ENCODE measurements around the gene CA4. TPM values are rescaled to one million over a fixed set of nuclear protein-coding genes. Genes with fewer than 3 reads are reported as not detected.

Gene CA4
- polyA plus RNA-seq, 3 donors: 40.7 to 50.9 (median 43.2) TPM

DNA sequence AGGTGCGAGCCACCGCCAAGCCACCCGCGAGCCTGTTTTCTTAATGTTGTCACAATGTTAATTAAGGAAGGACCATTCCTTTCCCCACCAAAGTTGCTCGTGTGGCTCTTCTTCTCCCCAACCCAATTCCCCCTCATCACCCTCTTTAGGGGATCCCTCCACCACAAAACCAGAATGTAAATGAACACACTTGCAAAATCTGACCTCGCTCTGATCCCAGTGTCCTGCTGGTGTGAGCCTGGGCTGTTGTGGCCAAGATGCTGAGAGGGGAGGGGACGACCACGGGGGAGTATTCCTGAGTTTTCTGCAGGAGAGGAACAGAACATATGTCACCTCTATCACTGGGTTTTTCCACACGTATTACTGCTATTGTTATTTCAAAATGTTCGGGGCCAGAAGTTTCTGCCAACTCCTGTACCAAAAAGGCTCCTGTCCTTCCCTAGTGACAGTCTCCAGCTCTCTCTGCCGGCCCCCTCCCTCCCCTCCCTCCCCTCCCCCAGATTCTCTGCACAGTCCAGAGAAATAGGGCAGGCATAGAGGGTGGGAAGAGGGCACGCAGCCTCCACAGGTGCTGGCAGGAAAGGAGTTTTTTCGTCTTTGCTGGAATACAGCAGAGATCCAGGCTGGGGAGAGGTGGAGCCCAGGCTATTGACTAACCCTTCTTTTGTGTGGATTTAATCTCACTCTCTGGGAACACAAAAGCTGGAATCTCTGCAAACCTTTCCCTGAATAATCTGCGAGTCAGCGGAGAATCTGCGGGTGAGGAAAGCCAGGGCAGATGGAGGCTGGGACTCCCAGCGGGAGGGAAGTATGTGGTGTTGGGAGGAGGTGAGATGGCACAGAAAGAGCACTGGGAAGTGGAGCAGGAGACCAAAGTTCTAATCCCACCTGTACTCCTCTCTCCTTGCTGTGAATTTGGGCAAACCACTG is 4.5 kb upstream of the CA4 start:
- DNase-seq (ENCODE audit: extremely low read depth in 1 of 11, low read depth in 9 of 11, low spot score in 4 of 11): no peak

DNA sequence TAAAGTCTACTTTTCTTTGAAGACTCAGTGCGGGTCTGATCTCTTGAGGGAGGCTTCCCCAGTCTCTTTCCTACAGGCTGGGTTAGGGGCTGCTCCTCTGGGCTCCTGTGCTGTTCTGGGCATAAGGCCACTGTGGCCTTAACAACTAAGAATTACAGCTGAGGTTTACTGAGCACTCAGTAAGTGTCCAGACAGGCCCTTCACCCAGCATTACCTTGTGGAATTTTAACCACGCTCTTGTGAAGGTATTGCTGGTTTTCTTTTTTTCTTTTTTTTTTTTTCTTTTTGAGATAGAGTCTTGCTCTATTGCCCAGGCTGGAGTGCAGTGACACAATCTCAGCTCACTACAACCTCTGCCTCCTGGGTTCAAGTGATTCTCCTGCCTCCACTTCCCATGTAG is 3.6 kb upstream of the CA4 start:
- no peak for DNase-seq (ENCODE audit: extremely low read depth in 1 of 11, low read depth in 9 of 11, low spot score in 4 of 11)

DNA sequence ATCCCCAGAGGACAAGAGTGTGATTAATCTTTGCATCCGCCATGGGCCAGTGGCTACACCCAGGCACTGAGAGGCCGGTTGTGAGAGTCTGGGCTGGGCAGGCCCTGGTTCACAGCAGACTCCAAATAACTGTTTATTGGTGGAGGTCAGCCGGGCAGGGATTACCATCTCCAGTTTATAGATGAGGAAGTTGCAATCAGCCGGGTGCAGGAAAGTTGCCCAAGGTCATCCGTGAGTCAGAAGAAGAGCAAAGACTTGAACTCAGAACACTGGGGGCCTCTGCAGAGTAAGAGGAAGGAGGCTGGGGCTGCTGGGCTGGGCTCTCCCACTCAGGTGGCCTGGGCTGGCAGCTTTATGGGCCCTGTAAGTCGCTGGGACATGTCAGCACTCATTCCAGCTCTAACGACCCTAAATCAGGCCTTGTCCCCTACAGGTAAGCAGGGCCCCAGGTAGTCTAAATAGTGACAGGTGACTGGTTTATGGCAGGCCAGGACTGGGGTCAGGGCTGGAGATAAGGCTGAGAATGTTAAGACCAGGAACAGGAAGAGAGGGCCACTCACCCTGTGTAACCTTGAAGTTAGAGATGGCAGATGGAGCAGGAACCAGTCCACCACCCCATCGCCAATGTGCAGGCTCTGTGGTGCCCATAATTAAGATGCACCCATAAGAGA is 2.1 kb upstream of the CA4 start:
- no peak for DNase-seq (ENCODE audit: extremely low read depth in 1 of 11, low read depth in 9 of 11, low spot score in 4 of 11)

DNA sequence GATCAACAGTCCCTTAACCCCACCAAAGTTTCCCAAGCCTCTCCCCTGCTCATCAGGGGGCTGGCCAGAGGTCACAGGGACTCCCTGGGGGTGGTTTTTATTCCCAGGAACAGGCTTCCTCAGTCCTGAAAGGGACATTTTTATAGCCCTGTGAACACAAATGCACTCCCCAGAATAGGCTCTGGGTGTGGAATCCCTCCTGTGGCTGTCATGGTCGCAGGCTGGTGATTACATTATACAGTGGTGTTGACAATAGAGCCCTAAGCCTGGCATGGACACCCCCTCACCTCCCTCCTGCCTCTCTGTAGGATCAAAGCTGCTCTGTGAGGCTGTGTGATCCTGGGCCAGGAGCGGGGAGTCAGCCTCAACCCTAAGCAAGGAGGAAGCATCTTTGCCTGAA is 1.4 kb upstream of the CA4 start:
- DNase-seq (ENCODE audit: extremely low read depth in 1 of 11, low read depth in 9 of 11, low spot score in 4 of 11): no peak

DNA sequence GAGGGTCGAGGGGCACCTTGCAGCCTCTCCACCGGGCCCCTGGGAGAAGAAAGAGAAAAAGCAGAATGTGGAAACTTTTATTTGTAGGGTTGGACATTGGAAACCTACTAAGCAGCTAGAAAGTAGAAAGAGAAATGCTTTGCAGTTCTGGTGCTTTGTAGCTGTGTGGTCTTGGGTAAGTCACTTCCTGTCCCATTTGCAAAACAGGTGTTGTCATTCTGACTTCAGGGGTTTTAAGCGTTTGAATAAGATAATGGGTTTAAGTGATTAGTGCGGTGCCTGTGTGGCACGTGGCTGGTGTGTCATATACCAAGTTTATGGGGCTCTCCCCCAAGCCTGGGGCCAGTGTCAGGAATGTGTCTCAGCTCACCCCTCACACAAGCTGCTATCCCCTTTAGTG is 1.6 kb downstream of the CA4 start:
- DNase-seq (ENCODE audit: extremely low read depth in 1 of 11, low read depth in 9 of 11, low spot score in 4 of 11): no peak

DNA sequence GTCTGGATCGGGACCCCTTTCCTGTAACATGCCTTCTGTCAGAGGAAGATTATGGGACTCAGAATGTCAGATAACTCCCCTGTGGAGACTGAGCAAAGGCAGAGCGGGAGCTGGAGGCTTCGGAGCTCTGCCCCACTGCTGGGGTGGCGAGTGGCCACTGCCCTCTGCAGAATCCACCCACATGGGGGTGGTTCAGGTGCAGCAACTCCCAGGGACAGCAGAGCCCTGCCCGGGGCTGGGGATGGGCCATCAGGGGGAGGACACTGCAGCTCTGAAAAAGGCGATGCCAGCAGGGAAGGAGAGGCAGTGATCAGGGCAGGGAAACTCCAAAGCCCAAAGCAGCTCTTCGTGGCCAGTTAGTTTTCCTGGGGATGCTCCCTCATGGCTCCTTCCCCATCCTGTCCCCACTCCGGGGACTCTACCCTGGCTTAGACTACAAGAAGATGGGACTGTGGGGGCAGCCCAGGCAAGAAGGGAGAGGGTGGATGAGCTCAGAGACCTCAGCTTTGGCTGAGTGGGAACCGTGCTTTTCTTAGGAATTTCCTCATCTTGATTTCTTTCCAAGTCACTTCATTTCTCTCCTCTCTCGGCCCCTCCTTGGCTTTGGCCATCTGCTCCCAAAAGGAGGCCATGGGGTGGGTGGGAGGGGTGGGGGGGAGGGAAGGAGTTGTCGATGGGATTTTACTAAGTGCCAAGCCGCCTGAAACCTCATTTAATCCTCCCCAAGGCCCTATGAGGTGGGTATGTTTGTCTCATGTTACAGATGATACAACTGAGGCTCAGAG is 4.0 kb downstream of the CA4 start:
- DNase-seq (ENCODE audit: extremely low read depth in 1 of 11, low read depth in 9 of 11, low spot score in 4 of 11): no peak

DNA sequence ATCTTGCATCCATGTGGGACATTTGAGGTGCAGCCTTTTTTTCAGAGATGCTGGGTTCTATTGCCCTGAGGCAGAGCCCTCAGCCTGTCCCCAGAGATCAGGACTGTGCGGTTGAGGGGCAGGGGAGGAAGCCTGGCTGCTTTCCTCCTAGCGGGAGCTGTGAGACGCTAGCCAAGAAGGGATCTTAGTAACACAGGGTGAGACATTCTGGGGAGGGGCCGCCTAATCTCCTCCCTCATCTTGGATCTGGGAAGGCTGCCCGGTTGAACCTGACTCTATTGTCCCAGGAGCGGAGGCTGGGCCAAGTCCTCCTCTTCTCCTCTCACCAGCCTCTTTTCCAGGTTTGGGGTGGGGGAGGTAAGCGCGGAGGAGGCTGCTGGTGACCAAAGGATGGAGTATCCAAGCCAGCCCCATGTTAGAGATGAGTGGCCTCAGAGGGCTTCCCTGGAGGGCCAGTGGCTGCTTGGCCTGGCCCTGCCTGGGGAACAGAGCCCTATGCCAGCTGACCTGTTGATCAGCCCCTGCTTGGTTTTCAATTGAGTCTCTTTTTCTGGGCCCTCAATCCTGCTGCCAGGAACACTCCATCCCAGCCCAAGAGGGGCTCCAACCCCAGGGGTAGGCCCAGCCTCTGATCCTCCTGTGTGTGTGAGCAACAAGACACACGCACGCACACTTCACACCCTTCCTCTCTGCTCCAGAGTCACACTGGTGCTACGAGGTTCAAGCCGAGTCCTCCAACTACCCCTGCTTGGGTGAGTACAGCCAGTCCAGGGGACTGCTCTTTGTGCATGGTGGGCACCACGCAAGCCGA is 5.0 kb downstream of the CA4 start:
- DNase-seq (ENCODE audit: extremely low read depth in 1 of 11, low read depth in 9 of 11, low spot score in 4 of 11): no peak

DNA sequence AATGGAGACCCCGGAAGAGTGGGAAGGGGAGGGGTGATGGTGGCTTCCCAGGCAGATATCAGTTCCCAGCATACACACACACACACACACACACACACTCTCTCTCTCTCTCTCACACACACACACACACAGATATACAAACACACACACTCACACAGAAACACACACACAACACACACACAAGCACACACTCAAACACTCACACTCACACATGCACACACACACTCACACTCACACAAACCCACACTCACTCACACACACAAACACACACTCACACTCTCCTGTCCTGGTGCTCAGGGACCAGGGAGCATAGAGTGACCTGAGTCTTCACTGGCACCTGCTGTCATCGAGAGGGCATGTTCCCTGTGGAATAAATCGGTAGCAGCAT is 5.6 kb downstream of the CA4 start:
- DNase-seq (ENCODE audit: extremely low read depth in 1 of 11, low read depth in 9 of 11, low spot score in 4 of 11): no peak

DNA sequence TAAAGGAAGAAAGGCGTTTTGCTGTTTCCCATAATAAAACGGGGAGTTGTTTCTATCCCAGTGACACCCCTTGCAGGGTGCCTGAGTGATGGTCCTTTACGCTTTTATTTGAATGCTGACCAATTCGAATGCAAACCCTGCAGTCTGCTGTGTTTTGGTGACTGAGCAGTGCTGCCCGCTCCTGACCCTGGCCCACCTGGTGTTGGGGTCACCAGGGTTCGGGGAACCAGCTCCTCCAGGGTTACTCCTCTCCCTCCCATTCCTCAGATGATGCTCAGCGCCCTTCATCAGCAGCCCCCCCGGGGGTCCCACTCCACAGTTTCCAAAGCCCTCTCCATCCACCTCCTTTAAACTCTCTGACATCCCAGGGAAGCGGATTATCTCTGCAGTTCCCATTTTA is 6.0 kb downstream of the CA4 start:
- no peak for DNase-seq (ENCODE audit: extremely low read depth in 1 of 11, low read depth in 9 of 11, low spot score in 4 of 11)

DNA sequence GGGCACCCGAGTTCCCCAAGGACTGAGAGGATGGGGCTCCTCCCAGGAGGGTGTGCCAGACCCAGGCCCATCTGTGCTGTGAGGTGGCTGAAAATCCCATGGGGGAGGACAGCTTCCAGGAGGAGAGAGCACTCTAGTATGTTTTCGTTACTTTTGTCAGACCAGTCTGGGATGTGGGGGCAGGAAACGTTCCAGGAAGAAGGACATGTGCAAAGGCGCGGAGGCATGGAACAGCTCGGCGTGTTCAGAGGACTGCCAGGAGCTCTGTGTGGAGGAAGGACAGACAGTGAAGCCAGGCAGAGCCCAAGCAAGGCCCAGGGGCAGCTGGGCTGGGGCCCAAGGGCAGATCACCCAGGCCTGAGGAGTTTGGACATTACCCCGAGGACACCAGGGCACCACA is 7.0 kb downstream of the CA4 start:
- DNase-seq (ENCODE audit: extremely low read depth in 1 of 11, low read depth in 9 of 11, low spot score in 4 of 11): no peak

DNA sequence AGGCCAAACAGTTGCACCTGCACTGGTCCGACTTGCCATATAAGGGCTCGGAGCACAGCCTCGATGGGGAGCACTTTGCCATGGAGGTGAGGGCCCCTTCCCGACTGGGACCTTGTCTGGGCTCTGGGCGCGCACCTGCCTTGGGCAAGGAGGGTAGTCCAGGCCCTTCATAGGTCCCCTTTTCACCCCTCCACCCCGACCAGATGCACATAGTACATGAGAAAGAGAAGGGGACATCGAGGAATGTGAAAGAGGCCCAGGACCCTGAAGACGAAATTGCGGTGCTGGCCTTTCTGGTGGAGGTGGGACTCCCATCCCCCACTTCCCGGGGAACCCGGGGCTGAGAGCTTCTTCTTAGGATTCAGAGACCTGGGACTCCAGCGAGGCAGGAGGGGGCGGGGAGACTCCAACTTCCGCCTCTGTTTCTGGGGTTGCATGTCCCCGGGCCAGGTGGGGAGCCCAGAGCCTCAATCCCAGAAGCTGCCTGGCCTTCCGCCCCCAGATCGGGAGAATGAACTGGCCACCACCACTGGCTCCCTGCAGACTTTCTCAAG is 7.8 kb downstream of the CA4 start:
- no peak for DNase-seq (ENCODE audit: extremely low read depth in 1 of 11, low read depth in 9 of 11, low spot score in 4 of 11)

DNA sequence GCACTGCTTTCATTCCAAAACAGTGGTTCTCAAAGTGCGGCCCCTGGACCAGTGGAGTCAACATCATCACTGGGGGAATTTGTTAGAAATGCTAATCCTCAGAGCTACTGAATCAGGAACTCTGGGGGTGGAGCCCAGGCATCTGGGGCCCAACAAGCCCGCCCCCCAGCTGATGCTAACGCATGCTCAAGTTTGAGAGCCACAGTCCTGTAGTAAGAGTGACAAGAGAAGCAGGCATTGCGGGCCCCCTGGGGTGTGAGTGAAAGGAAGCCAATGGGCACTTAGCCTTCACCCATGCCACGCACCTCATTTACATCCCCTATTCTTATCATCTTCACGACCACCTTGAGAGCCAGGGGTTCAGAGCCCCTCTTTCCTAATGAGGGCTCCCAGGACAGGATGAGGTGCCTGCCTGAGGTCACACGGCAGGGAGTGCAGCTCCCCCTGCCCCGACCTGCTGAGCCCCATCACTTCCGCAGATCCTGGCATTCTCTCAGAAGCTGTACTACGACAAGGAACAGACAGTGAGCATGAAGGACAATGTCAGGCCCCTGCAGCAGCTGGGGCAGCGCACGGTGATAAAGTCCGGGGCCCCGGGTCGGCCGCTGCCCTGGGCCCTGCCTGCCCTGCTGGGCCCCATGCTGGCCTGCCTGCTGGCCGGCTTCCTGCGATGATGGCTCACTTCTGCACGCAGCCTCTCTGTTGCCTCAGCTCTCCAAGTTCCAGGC is 9.1 kb downstream of the CA4 start:
- DNase-seq (ENCODE audit: extremely low read depth in 1 of 11, low read depth in 9 of 11, low spot score in 4 of 11): no peak

DNA sequence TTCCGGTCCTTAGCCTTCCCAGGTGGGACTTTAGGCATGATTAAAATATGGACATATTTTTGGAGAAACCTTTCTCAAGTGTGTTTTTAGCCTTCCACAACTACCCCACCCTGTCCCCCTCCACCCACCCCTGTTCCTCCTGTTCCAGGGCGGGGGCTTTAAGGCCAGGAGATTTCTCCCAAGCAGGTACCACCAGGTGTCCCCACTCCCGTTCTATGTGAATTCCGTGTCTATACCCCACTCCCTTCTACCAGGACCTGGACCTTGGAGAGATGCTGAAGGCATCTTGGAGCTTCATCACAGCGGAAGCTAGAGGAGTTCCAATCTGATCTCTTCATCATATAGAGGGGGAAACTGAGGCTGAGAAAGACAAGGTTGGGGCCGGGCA is 9.7 kb downstream of the CA4 start:
- no peak for DNase-seq (ENCODE audit: extremely low read depth in 1 of 11, low read depth in 9 of 11, low spot score in 4 of 11)

DNA sequence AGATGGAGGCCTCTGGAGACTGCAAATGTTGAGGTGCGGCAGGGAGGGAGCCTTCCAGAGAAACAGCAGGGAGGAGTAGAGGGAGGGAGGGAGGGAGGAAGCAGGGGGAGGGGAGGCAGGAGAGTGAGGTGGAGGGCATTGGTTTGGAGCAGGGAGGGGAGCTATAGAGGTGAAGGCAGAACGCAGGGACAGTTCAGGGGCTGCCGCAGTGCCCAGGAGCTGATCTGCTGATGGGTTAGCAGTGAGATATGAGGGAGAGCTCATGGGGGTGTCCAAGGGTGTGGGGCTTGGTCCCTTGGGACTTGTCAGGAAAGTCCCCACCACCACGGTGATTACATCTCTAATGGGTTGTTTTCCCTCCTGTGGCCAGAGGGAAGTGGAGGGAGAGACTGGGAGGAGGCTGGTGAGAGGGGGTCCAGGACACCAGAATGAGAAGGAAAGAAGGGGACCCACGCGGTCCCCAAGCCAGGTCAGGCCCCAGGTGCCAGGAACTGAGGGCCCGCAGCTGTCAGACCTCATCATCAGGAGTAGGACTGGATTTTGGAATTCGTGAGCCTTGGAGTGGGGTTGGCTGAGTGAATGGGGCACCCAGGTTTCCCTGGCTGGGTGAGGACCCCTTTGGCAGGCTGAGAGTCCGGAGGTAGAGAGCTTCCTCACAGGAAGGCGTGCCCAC is 11.2 kb downstream of the CA4 start:
- DNase-seq (ENCODE audit: extremely low read depth in 1 of 11, low read depth in 9 of 11, low spot score in 4 of 11): no peak

DNA sequence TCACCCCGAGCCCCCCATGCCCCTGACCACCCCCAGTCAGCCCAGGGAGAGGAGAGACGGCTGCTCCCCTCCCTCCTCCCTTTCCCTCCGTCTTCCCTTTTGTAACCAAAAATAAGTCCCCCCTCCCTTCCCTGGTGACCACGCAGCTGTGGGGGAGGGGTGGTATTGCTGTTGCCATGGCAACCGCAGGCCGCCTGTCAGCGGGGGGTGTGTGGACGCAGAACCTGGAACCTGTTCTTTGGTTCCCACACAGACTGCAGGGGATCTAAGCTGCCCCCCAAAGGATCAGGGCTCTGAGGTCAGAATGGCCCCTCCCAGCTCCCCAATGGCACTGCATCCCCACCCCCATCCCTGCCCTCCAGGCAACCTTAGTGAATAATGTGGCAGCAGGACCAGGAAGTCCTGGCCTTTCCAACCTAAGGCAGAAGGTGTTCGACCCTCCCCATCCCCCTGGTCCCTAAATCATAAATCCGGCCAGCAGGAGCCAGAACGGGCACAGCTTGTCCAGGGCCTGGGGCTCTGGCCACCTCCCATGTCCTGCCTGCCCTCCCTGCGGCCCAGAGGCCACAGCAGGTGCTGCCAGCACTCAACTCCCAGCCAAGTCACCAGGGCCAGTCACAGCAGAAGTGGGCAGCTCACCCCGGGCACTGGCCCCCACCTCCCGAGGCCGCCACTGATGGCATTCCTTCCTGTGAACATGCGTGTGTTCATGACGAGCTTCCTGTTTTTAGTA is 12.0 kb downstream of the CA4 start:
- no peak for DNase-seq (ENCODE audit: extremely low read depth in 1 of 11, low read depth in 9 of 11, low spot score in 4 of 11)

DNA sequence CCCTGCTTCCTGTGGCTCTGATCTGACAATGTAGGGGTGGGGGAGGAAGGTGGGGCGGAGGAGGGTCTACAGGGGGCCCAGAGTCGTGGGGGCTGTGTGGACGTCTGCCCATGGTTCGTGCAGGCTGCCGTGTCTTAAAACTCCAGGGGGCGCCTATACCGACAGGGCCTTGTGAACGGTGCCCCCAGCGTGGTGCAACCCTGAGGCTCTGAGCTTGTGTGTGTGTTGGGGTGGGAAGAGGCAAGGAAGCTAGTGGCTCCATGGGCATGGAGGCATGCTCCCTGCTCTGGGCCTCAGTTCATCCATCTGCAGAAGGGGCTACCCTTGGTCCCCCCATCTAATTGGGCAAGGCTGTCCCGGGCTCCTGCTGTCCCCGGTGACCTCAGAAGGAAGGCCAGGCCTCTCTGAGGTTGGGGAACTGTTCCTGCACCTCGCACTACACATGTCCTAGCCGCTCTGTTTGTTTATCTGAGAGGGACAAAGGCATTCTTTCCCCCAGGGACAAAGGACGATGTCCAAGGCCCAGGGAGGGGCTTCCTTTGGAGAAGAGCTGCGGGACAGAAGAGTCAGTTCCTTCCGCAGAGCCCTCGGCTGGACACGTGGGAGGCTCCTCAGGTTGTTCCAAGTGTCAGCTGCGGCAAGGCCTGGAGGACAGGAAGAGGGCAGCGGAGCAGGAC is 13.5 kb downstream of the CA4 start:
- no peak for DNase-seq (ENCODE audit: extremely low read depth in 1 of 11, low read depth in 9 of 11, low spot score in 4 of 11)

DNA sequence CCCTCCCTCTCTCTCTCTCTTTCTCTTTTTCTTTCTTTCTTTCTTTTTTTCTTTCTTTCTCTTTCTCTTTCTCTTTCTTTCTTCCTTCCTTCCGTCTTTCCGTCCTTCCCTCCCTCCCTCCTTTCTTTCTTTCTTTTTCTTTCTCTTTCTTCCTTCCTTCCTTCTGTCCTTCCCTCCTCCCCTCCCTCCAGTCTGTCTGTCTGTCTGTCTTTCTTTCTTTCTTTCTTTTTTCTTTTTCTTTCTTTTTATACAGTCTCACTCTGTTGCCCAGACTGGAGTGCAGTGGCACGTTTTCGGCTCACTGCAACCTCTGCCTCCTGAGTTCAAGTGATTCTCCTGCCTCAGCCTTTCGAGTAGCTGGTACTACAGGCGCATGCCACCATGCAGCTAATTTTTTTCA is 14.4 kb downstream of the CA4 start:
- no peak for DNase-seq (ENCODE audit: extremely low read depth in 1 of 11, low read depth in 9 of 11, low spot score in 4 of 11)
